Hematopoietic multipotent progenitor cell treated with erythropoietin and hydrocortisone succinate and interleukin-3 and kit ligand, for 6 days (in vitro differentiated cells): Measurements from ENCODE around the gene CMA1.
"Not testable (repeated sequence)": the region's sequence is repeated elsewhere in the genome, so short reads cannot be mapped to it uniquely, and the experiment has no call there.

Experiments
- DNase-seq: peaks from one replicate; pipeline ENCODE4 v3.0.0-alpha.2; 2015

The CMA1 gene, protein sequence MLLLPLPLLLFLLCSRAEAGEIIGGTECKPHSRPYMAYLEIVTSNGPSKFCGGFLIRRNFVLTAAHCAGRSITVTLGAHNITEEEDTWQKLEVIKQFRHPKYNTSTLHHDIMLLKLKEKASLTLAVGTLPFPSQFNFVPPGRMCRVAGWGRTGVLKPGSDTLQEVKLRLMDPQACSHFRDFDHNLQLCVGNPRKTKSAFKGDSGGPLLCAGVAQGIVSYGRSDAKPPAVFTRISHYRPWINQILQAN

DNA sequence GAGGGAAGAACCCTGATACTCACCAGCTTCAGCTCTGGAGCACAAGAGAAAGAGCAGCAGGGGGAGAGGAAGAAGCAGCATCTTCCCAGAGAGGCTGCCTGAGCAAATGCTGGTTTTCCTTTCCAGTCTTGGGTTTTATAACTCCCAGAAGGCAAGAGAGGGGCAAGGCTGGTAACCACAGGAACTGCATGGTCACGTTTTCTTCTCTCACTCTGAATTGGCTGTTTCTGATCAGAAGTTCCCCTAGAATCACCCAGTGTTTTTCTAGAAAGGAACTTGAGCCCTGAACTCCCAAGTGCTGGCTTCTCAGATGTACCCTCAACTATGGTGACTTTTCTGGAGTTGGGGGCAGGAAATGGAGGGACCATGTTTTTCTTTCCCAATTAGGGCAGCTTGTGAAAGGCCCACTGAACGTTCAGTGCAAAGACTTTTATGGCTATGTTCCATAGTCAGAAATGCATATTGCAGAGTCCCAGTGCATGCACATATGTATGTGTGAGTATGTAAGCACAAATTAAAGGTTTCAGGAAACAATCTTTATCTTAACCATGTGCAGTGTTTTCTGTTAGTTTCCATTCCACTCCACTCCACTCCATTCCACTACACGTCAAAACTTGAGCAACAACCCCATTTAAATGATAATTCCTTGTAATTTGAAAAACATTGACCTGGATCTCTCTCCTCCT lies at the start of gene CMA1:
CMA1 (minus strand) TSS at position 111 of the 686 bp plus-strand sequence; CDS start at position 81, 30 bp downstream.
- DNase-seq: no peak

GRCh38 chr14:24556756-24557155 lies 48.7 kb upstream of the CMA1 start:
- no peak for DNase-seq

DNA sequence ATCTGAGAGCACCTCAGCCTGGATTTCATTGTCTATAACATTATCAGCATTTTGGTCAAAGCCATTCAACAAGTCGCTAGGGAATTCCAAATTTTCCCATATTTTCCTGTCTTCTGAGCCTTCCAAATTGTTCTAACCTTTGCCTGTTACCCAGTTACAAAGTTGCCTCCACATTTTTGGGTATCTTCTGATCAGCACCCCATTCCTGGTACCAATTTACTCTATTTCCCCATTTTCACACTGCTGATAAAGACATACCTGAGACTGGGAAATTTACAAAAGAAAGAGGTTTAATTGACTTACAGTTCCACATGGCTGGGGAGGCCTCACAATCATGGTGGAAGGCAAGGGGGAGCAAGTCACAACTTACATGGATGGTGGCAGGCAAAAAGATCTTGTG lies 41.0 kb upstream of the CMA1 start:
- DNase-seq: not testable (repeated sequence)

DNA sequence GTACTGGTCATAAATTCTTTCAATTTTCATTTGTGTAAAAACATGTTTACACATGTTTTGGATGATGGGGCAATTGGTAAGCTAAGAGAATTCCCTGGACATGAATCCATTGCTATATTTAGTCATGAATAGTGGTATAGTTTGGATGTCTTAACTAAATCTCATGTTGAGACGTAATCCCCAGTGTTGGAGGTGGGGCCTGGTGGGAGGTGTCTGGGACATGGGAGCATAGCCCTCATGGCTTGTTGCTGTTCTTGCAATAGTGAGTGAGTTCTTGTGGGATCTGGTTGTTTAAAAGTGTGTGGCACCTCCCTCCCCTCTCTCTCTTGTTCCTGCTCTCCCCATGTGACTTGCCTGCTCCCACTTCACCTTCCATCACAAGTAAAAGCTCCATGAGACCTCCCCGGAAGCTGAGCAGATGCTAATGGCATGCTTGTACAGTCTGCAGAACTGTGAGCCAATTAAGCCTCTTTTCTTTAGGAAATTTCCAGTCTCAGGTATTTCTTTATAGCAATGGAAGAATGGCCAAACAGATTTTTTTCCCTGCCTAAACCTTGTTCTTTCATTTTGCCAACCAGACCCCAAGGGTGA lies 34.4 kb upstream of the CMA1 start:
- no peak for DNase-seq

DNA sequence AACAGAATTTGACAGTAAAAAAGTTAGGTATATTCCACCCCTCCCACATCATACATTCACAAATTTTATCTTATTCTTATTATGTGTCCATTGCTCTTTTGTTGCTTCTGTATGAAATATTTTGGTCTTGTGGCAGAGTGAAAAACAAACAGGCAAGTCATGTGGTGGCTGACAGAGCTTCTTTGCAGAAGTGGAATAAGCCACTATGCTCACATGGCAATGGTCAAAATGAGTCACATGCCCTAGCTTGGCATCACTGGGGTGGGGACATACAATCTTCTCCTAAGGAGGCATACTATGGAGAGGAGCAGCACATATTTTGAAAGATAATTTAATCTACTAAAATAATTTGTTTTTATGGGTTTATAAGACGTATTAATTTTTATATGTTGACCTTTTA lies 27.7 kb upstream of the CMA1 start:
- DNase-seq: peak; percentile 26

- peak; percentile 17 for DNase-seq
Observed at GRCh38 chr14:24534286-24534685, 26.2 kb upstream of the CMA1 start.

DNA sequence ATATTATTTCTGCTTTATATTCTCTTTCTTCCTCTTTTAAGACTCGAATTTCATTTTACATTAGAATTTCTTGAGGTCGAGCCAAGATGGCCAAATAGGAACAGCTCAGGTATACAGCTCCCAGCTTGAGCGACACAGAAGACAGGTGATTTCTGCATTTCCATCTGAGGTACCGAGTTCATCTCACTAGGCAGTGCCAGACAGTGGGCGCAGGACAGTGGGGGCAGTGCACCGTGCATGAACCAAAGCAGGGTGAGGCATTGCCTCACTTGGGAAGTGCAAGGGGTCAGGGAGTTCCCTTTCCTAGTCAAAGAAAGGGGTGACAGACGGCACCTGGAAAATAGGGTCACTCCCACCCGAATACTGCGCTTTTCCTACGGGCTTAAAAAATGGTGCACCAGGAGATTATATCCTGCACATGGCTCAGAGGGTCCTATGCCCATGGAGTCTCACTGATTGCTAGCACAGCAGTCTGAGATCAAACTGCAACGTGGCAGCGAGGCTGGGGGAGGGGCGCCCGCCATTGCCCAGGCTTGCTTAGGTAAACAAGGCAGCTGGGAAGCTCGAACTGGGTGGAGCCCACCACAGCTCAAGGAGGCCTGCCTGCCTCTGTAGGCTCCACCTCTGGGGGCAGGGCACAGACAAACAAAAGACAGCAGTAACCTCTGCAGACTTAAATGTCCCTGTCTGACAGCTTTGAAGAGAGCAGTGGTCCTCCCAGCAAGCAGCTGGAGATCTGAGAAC lies 18.0 kb upstream of the CMA1 start:
- DNase-seq: not testable (repeated sequence)

DNA sequence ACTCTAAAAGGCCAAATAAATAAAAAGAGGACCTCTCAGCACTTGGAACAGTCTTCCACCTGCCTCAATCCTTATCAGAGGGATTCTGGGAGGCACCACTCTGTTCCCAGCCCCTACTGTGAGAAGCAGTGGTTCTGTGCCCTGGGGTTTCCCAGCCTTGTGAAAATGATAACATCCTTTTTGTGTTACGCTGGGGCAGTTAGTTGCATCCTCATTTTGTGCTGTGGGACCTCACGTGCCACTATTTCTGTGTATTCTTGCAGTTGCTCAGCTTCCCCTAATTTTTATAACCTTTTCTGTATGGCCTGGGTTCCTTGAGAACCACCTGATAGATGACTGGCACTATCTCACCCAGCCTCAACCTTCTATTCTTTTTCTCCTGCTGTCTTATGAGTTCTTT lies 10.8 kb upstream of the CMA1 start:
- no peak for DNase-seq

DNA sequence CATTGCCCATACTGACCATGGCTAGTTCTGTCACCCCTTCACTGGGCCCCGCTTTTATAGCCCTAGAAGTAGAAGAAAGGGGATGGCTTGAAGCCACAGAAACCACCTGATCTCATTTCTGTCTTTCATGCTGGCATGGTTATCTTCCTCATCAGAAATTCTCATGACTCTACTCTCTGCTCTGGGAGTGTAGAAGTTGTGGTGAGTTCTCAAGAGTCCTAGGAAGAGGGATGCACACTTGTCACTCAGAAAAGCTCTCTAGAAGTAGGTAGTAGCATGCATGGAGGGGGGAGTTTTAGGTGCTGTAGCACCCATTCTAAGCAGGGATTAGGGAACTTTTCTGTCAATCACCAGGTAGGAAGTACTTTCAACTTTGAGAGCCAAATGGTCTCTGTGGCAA lies 6.1 kb upstream of the CMA1 start:
- no peak for DNase-seq

DNA sequence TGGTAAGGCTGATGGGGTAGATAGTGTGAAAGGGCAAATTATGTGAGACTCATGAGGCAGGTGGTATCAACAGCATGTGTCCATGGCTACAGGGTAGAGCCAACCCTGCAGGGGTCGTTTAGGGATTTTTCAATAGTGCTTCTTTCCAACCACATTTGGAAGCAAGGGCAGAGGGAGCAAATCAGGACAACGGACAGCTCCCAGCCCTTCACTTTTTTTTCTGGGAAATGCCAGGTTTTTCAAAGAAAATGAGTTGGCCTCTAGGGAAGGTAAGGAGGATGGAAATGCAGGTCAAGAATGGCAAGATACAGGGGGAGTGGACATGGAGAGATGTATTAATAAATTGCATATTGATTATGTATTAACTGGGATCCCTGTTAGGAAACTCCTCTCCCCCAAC lies 4.9 kb upstream of the CMA1 start:
- DNase-seq: peak; percentile 28

DNA sequence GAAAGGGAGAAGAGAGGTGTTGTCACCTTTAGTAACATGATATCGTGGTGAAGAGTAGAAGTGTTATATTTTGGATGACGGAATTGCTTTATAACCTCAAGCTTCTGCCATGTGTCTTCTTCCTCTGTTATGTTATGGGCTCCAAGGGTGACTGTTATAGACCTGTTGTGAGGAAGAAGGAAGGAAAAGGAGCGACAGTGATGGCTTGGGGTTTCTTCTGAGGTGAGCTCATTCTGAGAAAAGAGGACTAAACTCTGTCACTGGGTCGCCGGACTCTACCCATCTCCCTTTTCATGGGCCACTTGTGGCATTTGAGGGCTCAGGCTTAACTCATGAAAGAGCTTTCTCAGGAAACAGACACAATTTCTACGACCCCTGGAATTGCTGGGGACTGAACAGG lies 1.6 kb downstream of the CMA1 start:
- DNase-seq: no peak

DNA sequence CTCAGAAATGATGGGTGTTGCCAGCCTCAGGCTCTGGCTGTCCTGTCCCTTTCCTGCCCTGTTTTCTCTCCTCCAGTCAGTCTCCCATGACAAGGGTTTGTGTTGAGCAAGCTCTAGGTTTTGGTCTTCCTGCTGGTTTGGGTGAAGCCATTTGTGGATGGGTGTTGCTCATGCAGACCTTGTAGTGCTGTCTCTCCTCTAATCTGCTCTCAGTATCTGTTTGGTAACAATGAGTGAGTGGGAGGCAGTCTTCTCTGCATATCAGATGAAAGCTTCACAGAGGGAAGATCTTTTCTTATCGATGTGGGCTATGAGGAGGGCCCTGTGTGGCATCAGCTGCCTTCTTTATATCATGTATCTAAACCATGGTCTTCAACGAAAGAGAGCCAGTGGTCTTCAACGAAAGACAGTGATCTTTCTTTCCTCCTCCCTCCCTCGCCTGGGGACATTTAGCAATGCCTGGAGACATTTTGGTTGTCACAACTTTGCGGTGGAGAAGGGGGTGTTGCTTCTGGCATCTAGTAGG lies 3.6 kb downstream of the CMA1 start:
- DNase-seq: peak; percentile 73

GRCh38 chr14:24491586-24492408 lies 16.3 kb downstream of the CMA1 start:
- DNase-seq: not testable (repeated sequence)

- peak; percentile 73 for DNase-seq
Observed at GRCh38 chr14:24483604-24484252, 24.3 kb downstream of the CMA1 start.

DNA sequence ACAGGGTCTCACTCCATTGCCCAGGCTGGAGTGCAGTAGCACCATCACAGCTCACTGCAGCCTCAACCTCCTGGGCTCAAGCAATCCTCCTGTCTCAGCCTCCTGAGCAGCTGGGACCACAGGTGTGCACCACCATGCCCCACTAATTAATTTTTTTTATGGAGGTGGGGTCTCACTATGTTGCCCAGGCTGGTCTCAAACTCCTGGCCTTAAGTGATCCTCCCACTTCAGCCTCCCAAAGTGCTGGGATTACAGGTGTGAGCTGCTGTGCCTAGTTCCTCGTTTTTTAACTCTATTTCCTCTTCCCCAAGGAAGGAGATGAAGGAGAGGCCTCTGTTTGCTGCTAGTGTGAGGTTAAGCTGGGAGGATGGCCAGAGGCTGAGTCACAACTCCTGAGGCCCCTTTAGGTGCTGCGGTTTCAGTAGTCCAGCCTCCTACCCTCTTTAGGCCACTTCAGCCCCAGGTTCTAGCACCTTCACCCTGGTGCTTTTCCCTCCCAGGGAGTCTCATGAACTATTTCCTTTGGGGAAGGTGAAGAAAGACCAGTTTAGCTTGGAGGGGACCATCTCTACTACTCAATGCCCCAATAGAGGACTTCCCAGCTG lies 25.3 kb downstream of the CMA1 start:
- not testable (repeated sequence) for DNase-seq

- DNase-seq: peak; percentile 64
Observed at GRCh38 chr14:24481622-24482324, 26.3 kb downstream of the CMA1 start.

DNA sequence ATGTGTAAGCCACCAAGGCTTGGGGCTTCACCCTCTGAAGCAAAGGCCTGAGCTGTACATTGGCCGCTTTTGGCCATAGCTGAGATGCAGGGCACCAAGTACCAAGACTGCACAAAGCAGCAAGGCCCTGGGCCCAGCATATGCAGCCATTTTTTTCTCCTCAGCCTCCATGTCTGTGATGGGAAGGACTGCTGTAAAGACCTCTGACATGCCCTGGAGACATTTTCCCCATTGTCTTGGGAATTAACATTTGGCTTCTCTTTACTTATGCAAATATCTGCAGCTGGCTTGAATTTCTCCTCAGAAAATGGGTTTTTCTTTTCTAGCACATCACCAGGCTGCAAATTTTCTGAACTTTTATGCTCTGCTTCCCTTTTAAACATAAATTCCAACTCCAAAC lies 28.1 kb downstream of the CMA1 start:
- not testable (repeated sequence) for DNase-seq

DNA sequence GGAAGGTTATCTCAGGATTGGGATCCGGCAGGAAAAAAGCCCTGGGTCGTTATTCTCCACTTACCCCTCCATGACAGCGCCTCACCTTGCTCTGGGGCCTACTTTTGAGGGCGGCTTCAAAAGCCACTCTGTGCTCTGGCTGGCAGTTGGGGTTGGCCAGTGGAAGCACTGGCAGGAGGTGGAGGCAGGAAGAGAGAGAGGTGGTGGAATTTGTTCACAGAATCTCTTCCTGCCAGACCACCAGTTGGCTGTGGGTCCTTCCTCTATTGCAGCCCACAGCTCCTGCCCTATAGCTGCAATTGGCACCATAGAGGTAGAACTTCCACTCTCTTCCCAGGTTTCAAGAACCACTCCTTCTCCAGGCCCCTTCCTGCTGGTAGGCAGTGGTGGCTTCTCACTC lies 32.8 kb downstream of the CMA1 start:
- DNase-seq: no peak

GRCh38 chr14:24473211-24473610 lies 34.9 kb downstream of the CMA1 start:
- DNase-seq: no peak

- not testable (repeated sequence) for DNase-seq
Observed at GRCh38 chr14:24470450-24470849, 37.6 kb downstream of the CMA1 start.

- no peak for DNase-seq
Observed at GRCh38 chr14:24465805-24466204, 42.3 kb downstream of the CMA1 start.
